Testis (tissue), 3 donors: ENCODE results near the gene GPRASP1. TPM values are rescaled to one million over a fixed set of nuclear protein-coding genes. Genes with fewer than 3 reads are reported as not detected.

ENCODE experiments used
- DNase-seq: peaks from one replicate; pipeline ENCODE4 v3.0.0-alpha.2; 2019
- H3K27ac ChIP-seq, 2 donors: fragments of 200-600 bp; sonication (generic); one replicate each; pipeline ENCODE4 v1.5.1; 2019
- H3K27me3 ChIP-seq: fragments of 200-600 bp; sonication (generic); one replicate; pipeline ENCODE4 v1.5.1; 2019
- H3K36me3 ChIP-seq: fragments of 200-600 bp; sonication (generic); one replicate; pipeline ENCODE4 v1.5.1; 2017; ENCODE audit warnings: low read depth; ENCODE audit errors: missing control alignments
- H3K4me1 ChIP-seq: fragments of 200-600 bp; sonication (generic); one replicate; pipeline ENCODE4 v1.5.1; 2019
- H3K4me3 ChIP-seq, 2 donors: fragments of 200-600 bp; sonication (generic); one replicate each; pipeline ENCODE4 v1.5.1; 2017 to 2019
- H3K9me3 ChIP-seq: fragments of 200-600 bp; sonication (generic); one replicate; pipeline ENCODE4 v1.5.1; 2017
- POLR2A ChIP-seq: fragments of 450-650 bp; IDR thresholded peaks from one replicate; pipeline ENCODE4 v1.6.1; 2017; ENCODE audit warnings: antibody characterized with exemption, mild to moderate bottlenecking, moderate library complexity
- intact Hi-C: fragments of 100-400 bp; cut with DNase I; formaldehyde crosslinking; loops from one replicate; pipeline ENCODE4 v1.15.1; 2023; ENCODE audit warnings: low total_unique reads
- polyA plus RNA-seq: library from polyadenylated mRNA; stranded (reverse); fragments of 350-450 nt; fragmentation: Illumina TruSeq; extraction: RNeasy Lipid Tissue Mini Kit (QIAGEN cat#74804); gene quantifications from one replicate; pipeline ENCODE4 v1.2.3, GENCODE V29; 2014; ENCODE audit warnings: low read depth, low replicate concordance; ENCODE audit not compliant: insufficient read depth
- small RNA-seq, 2 donors: library from RNA; depleted of rRNA; stranded (forward); fragments of <200 nt; gene quantifications; one replicate each; pipeline ENCODE3, GENCODE V24; 2016
- total RNA-seq, 2 donors: library from RNA; depleted of rRNA; stranded (reverse); fragments of >200 nt; gene quantifications; one replicate each; pipeline ENCODE4 v1.2.3, GENCODE V29; 2016
- TF ChIP-seq, protein P1 (sequence below), 3 experiments: fragments of 450-650 bp in 2 of 3; fragments of 200-600 bp in 1 of 3; sonication (generic) in 1 of 3; IDR thresholded peaks; one replicate each; pipeline ENCODE4 v1.5.1; 2016 to 2019; ENCODE audit warnings: antibody characterized with exemption in 3 of 3, mild to moderate bottlenecking in 2 of 3, moderate library complexity in 1 of 3

The GPRASP1 gene
- total and polyA plus RNA-seq, 3 donors from 2014 or later = 7.5 to 16.1 (median 9.7) TPM

DNA sequence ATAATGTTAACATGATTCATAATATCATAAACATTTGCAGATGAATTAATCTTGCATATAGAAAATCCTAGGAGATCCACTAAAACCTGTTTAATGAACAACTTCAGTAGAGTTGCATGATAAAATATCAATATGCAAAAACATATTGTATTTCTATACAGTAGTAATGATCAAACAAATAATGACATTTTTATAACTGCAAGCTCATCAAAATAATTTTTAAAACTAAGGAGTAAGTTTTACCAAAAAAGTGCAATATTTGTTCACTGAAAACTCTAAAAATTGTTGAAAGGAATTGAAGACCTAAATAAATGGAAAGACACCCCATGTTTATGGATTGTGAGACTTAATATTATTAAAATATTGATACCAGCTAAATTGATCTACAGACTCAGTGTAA lies 45.0 kb downstream of the GPRASP1 start:
- Histone ChIP-seq H3K4me3 (no peak overlapping the region), H3K4me1 (no peaks in the 10 kb centered on the region), H3K36me3 (no peaks in the 10 kb centered on the region), H3K9me3 (no peaks in the 10 kb centered on the region), H3K27me3 (no peaks in the 10 kb centered on the region), H3K27ac (no peak overlapping the region)
- intact Hi-C loops = no loop called here
- no peak for DNase-seq
- TF ChIP-seq, protein P1, sequence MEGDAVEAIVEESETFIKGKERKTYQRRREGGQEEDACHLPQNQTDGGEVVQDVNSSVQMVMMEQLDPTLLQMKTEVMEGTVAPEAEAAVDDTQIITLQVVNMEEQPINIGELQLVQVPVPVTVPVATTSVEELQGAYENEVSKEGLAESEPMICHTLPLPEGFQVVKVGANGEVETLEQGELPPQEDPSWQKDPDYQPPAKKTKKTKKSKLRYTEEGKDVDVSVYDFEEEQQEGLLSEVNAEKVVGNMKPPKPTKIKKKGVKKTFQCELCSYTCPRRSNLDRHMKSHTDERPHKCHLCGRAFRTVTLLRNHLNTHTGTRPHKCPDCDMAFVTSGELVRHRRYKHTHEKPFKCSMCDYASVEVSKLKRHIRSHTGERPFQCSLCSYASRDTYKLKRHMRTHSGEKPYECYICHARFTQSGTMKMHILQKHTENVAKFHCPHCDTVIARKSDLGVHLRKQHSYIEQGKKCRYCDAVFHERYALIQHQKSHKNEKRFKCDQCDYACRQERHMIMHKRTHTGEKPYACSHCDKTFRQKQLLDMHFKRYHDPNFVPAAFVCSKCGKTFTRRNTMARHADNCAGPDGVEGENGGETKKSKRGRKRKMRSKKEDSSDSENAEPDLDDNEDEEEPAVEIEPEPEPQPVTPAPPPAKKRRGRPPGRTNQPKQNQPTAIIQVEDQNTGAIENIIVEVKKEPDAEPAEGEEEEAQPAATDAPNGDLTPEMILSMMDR (IDR thresholded peaks at IDR 0.05) = no peak
- TF ChIP-seq POLR2A = no peak

DNA sequence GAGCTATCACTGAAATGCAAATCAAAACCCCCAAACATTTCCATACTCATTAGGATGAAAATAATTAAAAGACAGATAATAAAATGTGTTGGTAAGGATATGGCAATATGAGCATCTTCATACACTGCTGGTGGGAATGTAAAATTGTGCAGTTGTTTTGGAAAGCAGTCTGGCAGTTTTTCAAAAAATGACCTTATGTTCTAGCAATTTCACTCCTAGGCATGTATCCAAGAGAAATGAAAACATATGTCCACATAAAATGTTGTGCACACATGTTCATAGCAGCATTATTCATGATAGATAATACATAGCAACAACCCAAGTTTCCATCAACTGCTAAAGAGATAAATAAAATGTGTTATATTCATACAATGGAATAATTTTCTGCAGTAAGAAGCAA lies 46.2 kb downstream of the GPRASP1 start:
- Histone ChIP-seq H3K27me3 (no peaks in the 10 kb centered on the region), H3K4me3 (no peak overlapping the region), H3K4me1 (no peaks in the 10 kb centered on the region), H3K36me3 (no peaks in the 10 kb centered on the region), H3K27ac (no peak overlapping the region), H3K9me3 (no peaks in the 10 kb centered on the region)
- no peak for DNase-seq
- TF ChIP-seq, protein P1 (IDR thresholded peaks at IDR 0.05) = no peak
- no peak for TF ChIP-seq POLR2A
- intact Hi-C loops = no loop called here

Small RNA genes lying within 50 kb of the gene (small RNA-seq; reads per million reads assigned to genes)
- 0 reads per million in 2 donors for gene RNU6-589P

Other genes with a start within 250 kb of the GPRASP1 start
- 10 to 100 TPM in 1 of 2 donors, 1 to 10 TPM in 1; 4.1 to 11.3 TPM for gene NXF2B, start 211.5 kb upstream of the GPRASP1 start, total RNA-seq
- 6.3 TPM for gene NXF2B, start 211.5 kb upstream of the GPRASP1 start, polyA plus RNA-seq
- gene TCP11X2, start 179.7 kb upstream of the GPRASP1 start, total RNA-seq = 1 to 10 TPM; 3.6 to 7.2 TPM
- gene TCP11X2, start 179.7 kb upstream of the GPRASP1 start, polyA plus RNA-seq = 3.0 TPM
- 1 to 10 TPM; 3.7 to 9.2 TPM for gene TMSB15A, start 134.7 kb upstream of the GPRASP1 start, total RNA-seq
- 6.8 TPM for gene TMSB15A, start 134.7 kb upstream of the GPRASP1 start, polyA plus RNA-seq
- gene ARMCX5, start 52.0 kb upstream of the GPRASP1 start, total RNA-seq = 10 to 100 TPM; 12.4 to 17.3 TPM
- gene ARMCX5, start 52.0 kb upstream of the GPRASP1 start, polyA plus RNA-seq = 6.7 TPM
- 10 to 100 TPM in 1 of 2 donors, 1 to 10 TPM in 1; 8.4 to 12.8 TPM for gene GPRASP2, start 61.0 kb downstream of the GPRASP1 start, total RNA-seq
- gene GPRASP2, start 61.0 kb downstream of the GPRASP1 start, polyA plus RNA-seq = 11.9 TPM
- gene GPRASP3, start 69.3 kb downstream of the GPRASP1 start, total RNA-seq = 1 to 10 TPM; 7.5 to 9.2 TPM
- 4.9 TPM for gene GPRASP3, start 69.3 kb downstream of the GPRASP1 start, polyA plus RNA-seq